HG02623 (cell line): ENCODE measurements around the gene DZIP1.

Experiments used
- ATAC-seq: cut with Tn5 transposase; IDR thresholded peaks from one replicate; pipeline ENCODE4 v1.9.1; 2021; ENCODE audit warnings: moderate library complexity; ENCODE audit not compliant: unreplicated experiment

The DZIP1 gene

DNA sequence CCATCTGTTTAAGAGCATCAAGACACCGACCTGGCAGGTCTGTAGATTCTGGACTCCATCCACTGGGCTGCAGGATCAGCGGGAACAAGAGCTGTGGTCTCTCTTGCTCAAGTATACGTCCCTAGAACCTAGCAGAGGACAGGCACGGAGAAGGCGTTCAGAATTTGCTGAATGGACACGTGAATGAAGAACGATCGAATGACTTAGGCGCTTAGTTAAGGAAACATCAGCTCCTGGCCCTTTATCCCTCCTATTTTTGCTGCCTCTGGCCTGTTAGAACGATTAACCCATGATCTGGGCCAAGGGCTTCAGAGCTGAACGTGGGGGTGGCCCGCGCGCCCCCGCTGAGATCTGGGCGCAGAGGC, 953 bp downstream of the DZIP1 start:
- no peak for ATAC-seq

DNA sequence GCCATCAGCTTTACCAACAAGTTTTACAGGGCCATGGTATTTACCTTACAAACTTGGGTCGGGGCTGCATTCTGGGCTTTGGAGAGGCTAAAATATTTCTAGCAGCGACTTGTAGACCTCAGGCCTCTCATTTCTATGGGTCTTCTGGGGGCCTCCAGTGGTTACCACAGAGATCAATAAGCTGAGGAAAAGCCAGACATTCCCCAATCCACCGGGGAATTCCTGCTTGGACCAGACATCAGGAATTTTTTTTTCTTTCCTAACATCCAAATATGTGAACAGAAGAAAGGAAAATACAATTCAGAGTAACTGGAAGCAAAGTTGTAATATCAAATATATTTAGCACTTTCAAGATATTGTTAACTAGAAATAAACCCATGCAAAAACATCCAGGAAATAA, 1.5 kb downstream of the DZIP1 start:
- no peak for ATAC-seq

DNA sequence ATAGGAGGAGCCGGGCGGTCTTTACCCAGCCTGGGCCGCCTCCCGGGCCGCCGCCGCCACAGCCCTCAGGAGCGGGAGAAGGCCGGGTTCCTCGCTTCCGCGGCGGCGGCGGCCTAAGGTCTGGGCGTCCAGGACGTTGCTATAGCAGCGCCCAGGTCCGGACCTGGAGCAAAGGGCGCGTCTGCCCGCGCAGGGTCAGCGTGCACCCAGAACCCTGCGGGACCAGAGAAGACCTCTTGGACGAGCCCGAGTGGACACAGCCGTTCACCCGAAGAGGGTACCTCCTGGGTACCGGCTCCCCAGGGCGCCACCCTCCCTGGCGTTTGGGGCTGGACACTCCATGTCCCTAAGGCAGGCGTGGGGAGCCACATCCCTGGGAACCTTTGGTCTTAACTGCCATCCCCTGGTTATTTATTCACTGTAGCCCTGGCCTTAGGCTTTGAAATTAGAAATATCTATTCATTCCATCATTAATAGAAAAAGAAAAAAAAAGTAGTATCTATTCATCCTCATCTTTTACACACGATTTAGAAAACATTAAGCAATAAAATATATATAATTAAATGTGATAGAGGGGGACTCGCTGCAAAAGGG, 2.4 kb downstream of the DZIP1 start:
- no peak for ATAC-seq

DNA sequence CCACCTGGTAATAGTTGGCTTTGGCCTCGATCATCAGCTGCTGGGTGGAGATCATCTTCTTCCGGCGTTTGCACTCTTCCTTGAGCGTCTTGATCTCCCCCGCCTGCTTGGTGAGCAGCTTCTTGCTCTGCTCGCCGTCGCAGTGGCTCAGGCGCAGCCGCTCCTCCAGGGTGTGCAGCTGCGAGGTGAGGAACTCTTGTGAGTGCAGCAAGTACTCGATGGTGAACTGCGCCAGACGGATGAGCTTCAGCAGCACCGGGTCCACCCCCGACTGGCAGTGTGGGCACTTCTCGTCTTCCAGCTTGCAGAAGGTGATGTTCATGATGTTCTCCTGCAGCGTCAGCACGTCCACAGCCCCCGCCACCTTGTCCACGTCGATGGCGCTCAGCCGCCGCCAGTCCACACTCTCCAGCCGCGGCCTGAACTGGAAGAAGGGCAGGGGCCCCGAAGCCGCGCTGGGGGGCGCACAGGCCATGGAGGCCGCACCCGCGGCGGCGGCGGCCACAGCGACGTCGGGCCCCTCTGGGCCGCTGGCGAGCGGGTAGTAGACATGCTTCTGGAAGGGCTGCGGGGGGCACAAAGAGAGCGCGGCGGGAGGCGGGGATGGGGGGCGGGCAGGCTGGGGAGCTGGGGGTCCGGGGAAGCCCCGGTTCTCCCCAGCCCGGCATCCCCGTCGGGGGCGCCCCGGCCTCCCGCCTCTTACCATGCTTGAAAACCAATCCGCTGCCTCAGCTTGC, 3.0 kb downstream of the DZIP1 start:
- ATAC-seq, result no peak

DNA sequence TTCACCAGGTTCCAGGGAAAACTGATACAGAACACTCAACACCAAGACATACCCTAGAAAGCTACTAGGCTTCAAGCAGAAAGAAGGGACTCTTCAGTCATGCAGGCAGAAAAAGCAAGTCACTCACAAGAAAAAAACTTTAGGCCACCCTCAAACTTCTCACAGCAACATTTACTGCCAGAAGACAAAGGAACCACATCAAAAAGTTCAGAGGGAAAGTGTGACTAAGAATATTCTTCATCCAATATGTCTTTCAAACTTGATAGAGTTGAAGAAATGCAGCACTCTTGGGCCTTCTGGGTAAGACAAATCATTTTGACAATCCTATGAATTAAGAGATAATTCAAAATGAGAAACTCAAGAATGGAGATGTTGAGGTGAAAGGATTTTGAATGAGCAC, 7.7 kb downstream of the DZIP1 start:
- no peak for ATAC-seq

DNA sequence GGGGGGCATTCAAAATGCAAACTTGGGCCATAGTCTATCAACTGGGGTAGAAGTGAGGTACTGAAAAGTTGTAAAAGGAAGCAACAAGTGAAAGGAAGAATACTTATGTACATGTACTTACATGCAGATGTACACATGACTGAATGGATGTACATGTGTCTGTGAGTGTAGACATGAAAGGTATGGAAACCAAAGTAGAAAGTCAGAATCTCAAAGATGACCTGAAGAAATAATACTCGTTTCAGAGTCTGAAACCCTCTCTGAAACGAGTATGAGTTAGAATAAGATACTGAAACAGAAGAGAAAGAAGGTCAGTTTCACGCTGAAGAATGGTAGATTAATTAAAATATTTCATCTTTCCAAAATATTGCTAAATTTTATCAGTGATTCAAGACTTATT, 13.9 kb downstream of the DZIP1 start:
- no peak for ATAC-seq

DNA sequence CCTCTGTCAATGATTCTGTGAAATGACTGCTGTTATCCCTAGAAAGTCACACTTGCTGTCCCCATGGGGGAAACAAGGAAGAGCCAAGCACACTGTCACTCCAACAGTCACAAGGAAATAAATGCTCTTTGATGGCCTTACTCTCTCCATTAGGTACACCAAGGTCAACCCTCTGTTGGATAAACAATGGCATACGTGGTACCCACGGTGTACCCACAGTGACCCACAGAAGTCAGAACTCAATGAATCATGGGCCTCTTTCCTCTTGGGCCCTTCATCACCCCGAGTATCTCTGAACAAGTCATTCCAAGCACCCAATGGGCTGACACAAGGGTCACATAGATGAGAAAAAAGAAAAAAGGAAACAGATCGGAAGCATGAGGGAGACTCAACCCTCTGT, 15.4 kb downstream of the DZIP1 start:
- no peak for ATAC-seq

DNA sequence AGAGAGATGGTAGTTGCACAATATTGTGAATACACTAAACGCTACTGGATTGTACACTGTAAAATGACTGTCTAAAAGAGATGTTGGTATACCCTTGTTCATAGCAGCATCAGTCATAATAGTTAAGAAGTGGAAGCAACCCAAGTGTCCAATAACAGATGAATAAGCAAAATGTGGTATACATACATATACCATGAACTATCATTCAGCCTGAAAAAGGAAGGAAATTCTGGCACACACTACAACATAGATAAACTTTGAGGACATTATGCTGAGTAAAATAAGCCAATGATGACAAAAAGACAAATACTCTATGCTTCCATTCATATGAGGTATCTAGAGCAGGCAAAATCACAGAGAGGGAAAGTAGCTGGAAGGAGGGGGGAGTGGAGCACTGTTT, 16.0 kb downstream of the DZIP1 start:
- ATAC-seq, result no peak

DNA sequence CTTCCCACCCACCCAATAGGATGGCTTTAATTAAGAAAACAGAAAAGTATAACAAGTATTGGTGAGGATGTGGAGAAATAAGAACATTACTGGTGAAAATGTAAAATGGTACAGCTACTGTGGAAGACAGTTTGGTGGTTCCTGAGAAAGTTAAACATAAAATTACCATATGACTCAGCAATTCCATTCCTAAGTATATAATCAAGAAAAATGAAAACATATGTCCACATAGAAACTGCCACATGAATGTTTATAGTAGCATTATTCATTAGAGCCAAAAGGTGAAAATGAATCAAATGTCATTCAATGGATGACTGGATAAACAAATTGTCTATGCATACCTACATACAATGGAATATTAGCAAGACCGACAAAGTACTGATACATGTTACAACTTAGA, 16.9 kb downstream of the DZIP1 start:
- no peak for ATAC-seq

DNA sequence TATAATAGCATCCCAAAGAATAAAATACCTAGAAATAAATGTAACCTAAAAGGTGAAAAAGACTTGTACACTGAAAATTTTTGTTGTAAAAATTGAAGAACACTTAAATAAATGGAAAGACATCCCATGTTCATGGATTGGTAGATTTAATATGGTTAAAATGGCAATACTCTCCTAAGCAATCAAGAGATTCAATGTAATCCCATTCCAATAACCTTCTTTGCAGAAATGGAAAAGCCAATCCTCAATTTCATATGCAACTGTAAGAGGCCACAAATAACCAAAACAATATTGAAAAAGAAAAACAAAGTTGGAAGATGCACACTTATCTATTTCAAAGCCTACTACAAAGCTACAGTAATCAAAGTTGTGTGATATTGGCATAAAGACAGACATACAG, 17.7 kb downstream of the DZIP1 start:
- ATAC-seq, result no peak

DNA sequence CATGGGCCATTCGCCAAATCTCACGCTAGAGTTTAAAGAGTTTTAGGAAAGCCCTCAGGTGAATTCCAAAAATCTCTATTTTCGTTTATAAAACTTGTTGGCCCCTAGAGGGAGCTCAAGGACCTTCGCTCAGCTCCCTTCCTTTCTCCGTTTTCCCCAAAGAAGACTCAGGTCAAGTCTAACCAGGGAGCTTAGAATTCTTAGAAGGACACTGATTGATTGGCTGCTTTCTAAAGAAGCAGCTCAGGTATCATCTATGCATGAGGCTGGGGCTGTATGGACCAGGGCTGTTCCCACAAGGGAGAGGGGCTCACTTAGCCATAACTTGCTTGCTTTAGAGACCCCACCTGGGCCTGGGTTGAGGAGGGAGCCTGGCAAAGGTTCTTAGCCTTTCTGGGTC, 20.5 kb downstream of the DZIP1 start:
- no peak for ATAC-seq

DNA sequence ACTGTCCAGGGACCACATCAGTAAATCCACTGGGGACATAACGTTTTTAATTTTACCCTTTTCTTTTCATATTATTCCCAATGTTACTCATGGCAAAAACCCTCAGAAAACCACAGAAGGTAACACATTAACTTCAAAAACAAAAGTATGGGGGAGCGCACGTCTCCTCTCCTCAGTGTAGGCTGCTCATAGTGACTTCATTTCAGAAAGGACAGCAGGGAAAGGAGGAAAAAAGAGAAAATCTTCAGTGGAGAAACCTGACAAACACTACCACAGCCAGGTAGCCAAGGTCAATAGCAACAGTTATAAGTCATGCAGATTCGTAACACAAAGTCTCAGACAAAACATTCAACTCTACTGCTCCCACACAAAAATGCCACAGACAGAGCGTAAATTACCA, 21.4 kb downstream of the DZIP1 start:
- ATAC-seq, result no peak

DNA sequence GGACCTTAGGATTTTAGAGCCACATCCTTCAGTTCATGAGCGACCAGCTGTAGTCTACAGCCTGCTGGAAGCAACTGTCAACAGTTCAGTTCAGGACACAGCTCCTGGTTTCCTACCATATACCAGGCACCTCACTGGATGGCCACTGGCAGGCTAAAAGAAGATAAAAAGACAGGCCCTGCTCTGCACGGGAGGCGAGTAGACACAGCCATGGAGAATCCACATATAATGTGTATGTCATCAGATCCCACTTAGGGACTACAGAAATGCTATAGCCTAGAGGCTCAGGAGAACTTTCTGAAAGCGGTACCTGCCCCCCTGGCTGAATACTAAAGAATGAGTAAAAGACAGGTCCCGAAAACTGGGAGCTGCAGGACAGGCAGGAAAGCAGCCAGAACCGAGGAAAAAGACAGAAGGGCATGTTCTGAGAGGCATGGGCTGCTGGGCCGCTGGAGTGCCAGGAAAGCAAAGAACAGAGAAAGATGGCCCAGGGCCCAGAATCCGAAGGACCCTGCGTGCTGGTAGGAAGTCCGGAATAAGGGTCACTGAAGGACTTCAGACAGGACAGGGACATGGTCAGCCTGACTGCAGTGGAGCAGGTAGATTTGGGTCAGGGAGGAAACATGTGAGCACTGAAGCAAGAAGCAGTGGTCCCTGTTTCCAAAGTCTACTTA, 23.5 kb downstream of the DZIP1 start:
- ATAC-seq, result no peak

DNA sequence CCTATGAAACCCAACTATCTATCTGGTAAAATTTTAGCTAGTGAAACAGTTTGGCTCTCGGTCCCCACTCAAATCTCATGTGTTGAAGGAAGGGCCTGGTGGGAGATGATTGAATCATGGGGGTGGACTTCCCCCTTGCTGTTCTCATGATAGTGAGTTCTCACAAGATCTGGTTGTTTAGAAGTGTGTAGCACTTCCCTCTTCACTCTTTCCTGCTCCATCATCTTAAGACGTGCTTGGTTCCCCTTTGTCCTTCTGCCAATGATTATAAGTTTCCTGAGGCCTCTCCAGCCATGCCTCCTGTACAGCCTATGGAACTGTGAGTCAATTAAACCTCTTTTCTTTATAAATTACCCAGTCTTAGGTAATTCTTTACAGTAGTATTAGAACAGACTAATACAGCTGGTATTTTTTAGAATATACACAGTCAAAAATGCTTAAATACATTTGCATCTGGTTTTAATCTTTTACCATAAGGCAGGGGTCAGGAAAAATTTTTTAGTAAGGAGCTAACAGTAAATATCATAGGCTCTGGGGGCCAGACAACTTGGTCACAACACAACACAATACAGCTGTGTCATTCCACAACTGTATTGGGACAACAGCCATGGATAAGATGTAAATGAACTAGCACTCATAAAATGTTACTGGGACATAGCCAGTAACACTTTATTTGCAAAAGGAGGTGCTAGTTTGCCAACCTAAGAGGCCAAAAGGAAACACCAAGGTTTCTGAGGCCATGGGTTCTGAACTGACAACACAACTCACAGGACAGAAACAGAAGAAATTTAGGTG, 24.3 kb downstream of the DZIP1 start:
- ATAC-seq, result no peak

DNA sequence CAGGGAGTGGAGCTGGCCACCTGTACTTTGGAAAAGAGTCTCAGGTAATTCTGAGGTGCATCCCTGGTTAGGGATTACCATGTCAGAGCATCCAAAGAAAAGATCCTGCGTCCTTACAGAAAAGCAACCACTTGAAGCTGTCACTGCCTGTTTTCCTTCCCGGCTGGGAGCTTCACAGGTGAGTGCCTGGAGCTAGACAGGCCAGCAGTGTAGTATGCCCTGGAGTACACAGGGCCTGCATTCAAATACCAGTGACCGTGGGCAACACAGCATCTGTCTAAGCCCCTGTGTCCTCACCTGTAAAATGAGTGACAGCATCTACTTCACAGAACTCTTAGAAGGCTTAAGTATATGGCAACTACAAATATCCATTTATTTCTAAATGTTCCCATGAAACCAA, 29.0 kb downstream of the DZIP1 start:
- no peak for ATAC-seq

DNA sequence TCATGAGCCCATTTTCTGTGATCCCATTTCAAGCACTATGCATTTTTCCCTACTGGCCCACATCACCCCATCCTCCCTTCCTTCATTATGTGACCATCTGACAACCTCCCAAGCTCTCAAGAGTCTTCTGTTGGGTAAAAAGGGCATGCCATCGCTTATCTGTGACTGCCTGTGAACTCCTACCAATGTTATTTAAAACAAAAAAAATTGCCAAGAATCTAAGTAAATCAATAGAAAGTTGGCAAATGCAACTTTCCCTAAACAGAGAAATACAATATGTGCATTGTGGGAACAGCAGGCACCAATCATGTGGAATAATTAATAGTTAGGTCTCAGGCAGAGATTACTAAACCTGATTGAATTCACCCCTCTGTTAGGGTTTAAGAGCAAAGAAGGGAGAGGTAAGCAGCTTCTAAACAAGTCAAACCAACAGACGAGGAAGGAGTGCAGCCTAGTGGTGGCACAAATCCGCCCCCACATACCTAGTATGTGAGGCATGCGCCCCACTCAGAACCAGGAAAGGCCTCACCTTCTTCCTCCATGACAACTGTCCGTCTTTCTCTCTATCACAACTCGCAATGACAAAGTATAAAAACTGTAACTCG, 29.8 kb downstream of the DZIP1 start:
- no peak for ATAC-seq

DNA sequence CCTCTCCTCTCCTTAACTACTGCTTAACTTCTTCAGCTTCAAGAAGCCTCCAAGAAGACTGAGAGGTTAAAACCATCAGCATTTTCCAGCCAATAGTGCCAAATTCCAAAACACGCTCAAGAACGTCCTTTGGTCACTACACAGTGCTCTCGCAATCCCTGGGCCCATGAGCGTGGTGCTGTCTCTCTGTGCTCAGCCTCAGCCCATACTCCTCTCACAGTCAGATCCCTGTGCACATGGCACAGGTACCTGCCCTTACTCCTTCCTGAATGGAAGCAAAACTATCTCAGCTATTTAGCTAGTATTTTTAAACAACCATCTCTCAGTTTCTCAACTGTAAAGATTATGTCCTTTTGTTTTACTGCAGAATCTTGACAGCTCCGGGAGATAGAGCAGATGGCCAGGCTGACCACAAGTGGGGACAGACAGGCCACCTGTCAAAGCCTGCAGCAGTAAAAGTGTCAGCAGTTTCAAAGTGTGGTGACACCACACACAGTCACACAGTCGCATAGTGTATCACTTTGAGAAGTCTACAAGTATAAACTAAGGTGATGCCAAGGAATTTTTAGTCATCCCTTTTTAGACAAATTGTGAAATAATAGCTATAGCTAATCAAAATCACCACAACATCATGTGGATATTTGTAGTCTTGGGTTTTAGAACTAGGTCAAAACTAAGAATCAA, 35.7 kb downstream of the DZIP1 start:
- ATAC-seq, result no peak

DNA sequence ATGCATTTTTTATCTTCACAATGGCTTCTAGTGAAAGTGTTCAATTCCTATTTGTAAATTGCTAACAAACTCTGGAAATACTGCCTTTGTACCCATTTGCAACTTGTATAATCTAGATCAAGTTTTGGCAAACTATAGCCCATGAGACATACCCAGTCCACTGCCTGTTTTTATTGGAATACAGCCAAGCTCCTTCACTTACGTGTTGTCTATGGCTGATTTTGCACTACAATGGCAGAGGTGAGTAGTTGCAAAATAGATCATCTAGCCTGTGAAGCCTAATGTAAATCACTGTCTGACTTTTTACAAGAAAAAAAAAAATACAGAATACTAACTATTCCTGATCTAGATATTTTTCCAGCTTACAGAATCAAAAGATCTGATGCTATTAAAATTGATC, 37.1 kb downstream of the DZIP1 start:
- ATAC-seq, result no peak

DNA sequence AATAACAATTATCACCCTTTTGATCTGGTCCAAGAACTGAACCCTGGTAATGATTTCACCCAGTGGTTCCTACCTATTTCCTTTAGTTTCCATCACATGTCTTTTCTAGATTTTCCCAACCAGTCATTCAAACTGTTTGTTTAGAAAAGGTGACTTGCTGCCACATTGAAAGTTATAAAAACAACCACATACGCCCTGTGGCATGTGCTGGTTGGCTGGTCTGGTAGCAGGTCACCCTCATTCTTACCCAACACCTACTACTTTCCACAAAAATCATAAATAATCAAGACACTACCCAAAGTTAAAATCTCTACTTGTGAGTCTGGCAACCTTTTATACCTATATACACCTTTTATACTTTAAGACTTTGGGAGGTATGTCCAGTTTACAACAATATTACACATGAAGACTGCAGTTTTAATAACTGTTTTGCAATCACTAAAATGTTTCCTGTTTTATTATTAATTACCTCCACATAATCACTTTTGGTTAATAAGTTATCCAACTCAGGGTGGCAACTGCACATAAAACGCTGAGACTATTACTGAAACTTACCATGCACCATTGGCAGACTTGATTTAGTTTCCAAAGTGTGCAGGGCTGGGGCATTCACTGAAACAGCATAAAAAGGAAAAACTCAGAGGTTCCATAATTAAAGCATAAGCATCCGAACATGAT, 38.9 kb downstream of the DZIP1 start:
- no peak for ATAC-seq

DNA sequence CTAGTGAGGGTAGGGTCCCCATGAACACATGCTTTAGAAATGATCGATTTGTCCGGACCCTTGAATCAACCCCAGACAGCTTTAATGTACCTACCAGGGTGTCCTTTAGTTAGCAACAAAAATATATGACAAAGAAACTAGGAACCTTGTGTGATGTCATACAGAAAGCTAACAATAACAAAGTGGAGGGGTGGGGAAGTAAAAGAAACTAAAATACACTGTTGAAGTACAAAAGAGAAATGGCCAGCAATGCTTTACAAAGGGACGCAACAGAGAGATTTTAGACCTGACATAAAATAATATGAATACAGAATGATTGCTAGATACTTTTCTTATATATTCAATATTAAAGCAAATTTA, 40.0 kb downstream of the DZIP1 start:
- no peak for ATAC-seq
